HFFc6 (cell line): ENCODE data around the gene PALM. TPM values are rescaled to one million over a fixed set of nuclear protein-coding genes. Genes with fewer than 3 reads are reported as not detected.

Experiments
- DNase-seq: peaks from one replicate; pipeline ENCODE4 v3.0.0-alpha.2; 2018
- H3K27ac Mint-ChIP-seq: 2 replicates; pipeline ENCODE4 v1.8.0; 2020; ENCODE audit warnings: mild to moderate bottlenecking, mixed read lengths
- H3K27me3 Mint-ChIP-seq: 2 replicates; pipeline ENCODE4 v1.8.0; 2021; ENCODE audit warnings: mild to moderate bottlenecking, moderate library complexity, mixed read lengths; ENCODE audit not compliant: insufficient read depth
- H3K36me3 Mint-ChIP-seq: 2 replicates; pipeline ENCODE4 v1.8.0; 2021; ENCODE audit warnings: low read depth, mixed read lengths
- H3K4me1 Mint-ChIP-seq: 2 replicates; pipeline ENCODE4 v1.8.0; 2020; ENCODE audit warnings: low read depth, mixed read lengths
- H3K4me3 Mint-ChIP-seq: 2 replicates; pipeline ENCODE4 v1.8.0; 2020; ENCODE audit warnings: mild to moderate bottlenecking, moderate library complexity, mixed read lengths
- H3K9me3 Mint-ChIP-seq: 2 replicates; pipeline ENCODE4 v1.8.0; 2020; ENCODE audit warnings: mild to moderate bottlenecking, mixed read lengths
- CTCF ChIP-seq: fragments of 200-600 bp; sonication (generic); IDR thresholded peaks from 2 replicates; pipeline ENCODE4 v1.5.0; 2021; ENCODE audit warnings: antibody characterized with exemption, mild to moderate bottlenecking
- total RNA-seq, 6 experiments: library from RNA; stranded (reverse); fragmentation: NEBNext Ultra II Directional; extraction: Animal tissue kit (Norgen Biotek cat#: 25700); gene quantifications; 2 replicates in 1 of 6; 3 replicates in 5 of 6; pipeline ENCODE4 v1.2.3, GENCODE V29; 2021

The PALM gene
- total RNA-seq, 6 experiments from 2014 or later: 0.14 to 0.15 TPM; not detected in 4

DNA sequence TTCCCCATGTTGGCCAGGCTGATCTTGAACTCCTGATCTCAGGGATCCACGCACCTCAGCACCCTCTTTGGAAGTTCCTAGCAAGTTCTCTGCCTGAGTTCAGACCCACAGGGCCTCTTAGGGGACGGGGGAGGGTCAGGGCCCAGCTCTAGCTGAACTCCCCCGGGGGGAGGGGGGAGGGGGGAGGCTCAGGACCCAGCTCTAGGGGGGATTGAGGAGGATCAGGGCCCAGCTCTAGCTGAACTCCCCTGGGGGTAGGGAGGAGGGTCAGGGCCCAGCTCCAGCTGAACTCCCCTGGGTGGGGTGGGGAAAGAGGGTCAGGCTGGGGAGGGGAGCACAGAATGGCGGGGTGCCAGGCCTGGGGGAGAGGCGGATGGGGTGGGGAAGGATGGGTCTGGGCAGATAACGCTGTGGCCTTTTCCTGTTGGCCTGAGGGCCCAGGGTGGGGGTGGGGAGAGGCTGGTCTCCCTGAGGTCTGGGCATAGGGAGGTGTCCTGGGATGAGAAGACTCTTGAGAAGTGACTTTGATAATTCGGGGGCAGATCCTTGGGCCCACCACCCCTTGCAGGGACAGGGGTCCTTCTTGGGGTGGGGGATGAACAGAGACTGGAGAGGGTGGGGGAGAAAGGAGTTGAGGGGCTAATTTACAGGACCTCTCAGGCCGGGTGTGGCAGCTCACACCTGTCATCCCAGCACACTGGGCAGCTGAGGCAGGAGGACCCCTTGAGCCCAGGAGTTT is 83.0 kb downstream of the PALM start:
- no peak for TF ChIP-seq CTCF
- Mint-ChIP-seq H3K36me3 (no peaks in the 10 kb centered on the region), H3K4me3 (no peak overlapping the region), H3K27ac (no peak overlapping the region), H3K4me1 (peaks cover 16% of the 10 kb centered on the region), H3K27me3 (no peaks in the 10 kb centered on the region), H3K9me3 (no peaks in the 10 kb centered on the region)
- DNase-seq: no peak

GRCh38 chr19:792306-792885 is 83.7 kb downstream of the PALM start:
- no peak for DNase-seq
- TF ChIP-seq CTCF: no peak
- Mint-ChIP-seq H3K9me3 (no peaks in the 10 kb centered on the region), H3K27ac (no peak overlapping the region), H3K4me1 (peaks cover 17% of the 10 kb centered on the region), H3K4me3 (no peak overlapping the region), H3K27me3 (no peaks in the 10 kb centered on the region), H3K36me3 (no peaks in the 10 kb centered on the region)

GRCh38 chr19:793806-794205 is 85.1 kb downstream of the PALM start:
- H3K27me3 Mint-ChIP-seq: peaks cover 2% of the 10 kb centered on the region; the same call in 1 of the 2 replicates
- DNase-seq: no peak
- H3K27ac Mint-ChIP-seq: no peak overlapping the region
- peaks cover 6% of the 10 kb centered on the region for H3K36me3 Mint-ChIP-seq
- H3K4me1 Mint-ChIP-seq: peaks cover 17% of the 10 kb centered on the region
- H3K4me3 Mint-ChIP-seq: no peak overlapping the region
- H3K9me3 Mint-ChIP-seq: no peaks in the 10 kb centered on the region
- TF ChIP-seq CTCF: no peak

DNA sequence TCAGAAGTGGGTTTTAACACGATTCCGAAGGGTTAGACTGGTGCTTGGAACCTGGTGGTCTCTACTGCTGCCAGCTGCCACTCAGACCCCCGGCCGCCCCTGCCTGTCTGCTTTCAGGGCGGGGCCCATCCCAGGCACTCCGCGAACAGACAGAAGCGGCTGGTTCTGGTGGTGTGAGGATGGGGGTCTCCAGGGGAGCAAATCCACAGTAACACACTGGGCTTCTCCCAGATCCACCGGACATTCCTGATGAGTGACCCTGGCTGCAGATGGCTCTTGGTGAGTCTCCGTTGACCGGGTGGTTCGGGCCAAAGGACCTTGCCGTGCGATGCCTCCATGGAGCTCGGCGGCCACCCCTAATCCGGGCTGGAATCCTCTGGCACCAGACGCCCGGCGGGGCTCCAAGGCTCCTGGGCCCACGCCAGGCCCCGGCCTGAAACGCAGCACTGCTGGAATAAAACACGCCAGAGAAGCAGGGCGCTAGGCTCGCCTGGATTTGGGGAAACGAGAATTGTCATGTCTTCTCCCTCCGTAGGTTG is 86.4 kb downstream of the PALM start:
- peaks cover 19% of the 10 kb centered on the region for H3K36me3 Mint-ChIP-seq
- no peak for DNase-seq
- no peak overlapping the region for H3K4me3 Mint-ChIP-seq
- no peak overlapping the region for H3K27ac Mint-ChIP-seq
- H3K4me1 Mint-ChIP-seq: peaks cover 14% of the 10 kb centered on the region
- peaks cover 4% of the 10 kb centered on the region for H3K27me3 Mint-ChIP-seq
- no peaks in the 10 kb centered on the region for H3K9me3 Mint-ChIP-seq
- TF ChIP-seq CTCF: no peak

- no peaks in the 10 kb centered on the region for H3K9me3 Mint-ChIP-seq
- H3K27ac Mint-ChIP-seq: no peak overlapping the region
- no peak for DNase-seq
- peaks cover 4% of the 10 kb centered on the region for H3K27me3 Mint-ChIP-seq
- H3K36me3 Mint-ChIP-seq: peaks cover 25% of the 10 kb centered on the region
- no peak for TF ChIP-seq CTCF
- H3K4me1 Mint-ChIP-seq: peaks cover 21% of the 10 kb centered on the region
- no peak overlapping the region for H3K4me3 Mint-ChIP-seq
Measured at GRCh38 chr19:795691-796581, 87.2 kb downstream of the PALM start.
